Endothelial cell of umbilical vein (primary cell): ENCODE data around the gene RND1. TPM values are rescaled to one million over a fixed set of nuclear protein-coding genes. Genes with fewer than 3 reads are reported as not detected.
A peak's percentile ranks its signal among the peaks of the same experiment; 100 is the strongest.

Experiments
- BruUV-seq: library from RNA; stranded (reverse); fragments of 400-500 nt; replicated peaks from 2 replicates; lab custom pipeline; 2021; lab: Mats Ljungman, UMichigan
- CTCF ChIA-PET: fragments of 300-600, 350-600 bp; sonication (Branson Sonifier 250); formaldehyde crosslinking; loops from one replicate; lab custom pipeline; 2021; ENCODE audit warnings: antibody characterized with exemption, inconsistent platforms; lab: Charles Lee
- POLR2A ChIA-PET: fragments of 300-600, 350-600 bp; sonication (Branson Sonifier 250); formaldehyde crosslinking; loops from one replicate; lab custom pipeline; 2021; ENCODE audit warnings: antibody characterized with exemption, inconsistent platforms; lab: Charles Lee
- DNase-seq: peaks from one replicate; pipeline ENCODE4 v3.0.0-alpha.2; 2011; ENCODE audit warnings: low read depth, low spot score
- FAIRE-seq: peaks from 2 replicates; lab custom pipeline; 2011; peaks lifted over from hg19 to GRCh38; lab: Jason Lieb, UNC
- H2AFZ ChIP-seq: 2 replicates; pipeline ENCODE4 v1.6.0; 2012; ENCODE audit warnings: low read depth, low read length, control low read depth, inconsistent platforms
- H3K27ac ChIP-seq: 2 replicates; pipeline ENCODE4 v1.5.1; 2011; ENCODE audit warnings: low read depth, mild to moderate bottlenecking, control low read depth, low read length, moderate library complexity; ENCODE audit not compliant: insufficient read depth
- H3K27me3 ChIP-seq, 2 experiments: 2 replicates each; pipeline versions ENCODE4 v1.6.0 to v1.6.1; 2011; ENCODE audit warnings: low read length in 2 of 2, mixed read lengths in 1 of 2; ENCODE audit not compliant: control insufficient read depth in 2 of 2, insufficient read depth in 2 of 2
- H3K36me3 ChIP-seq, 2 experiments: 2 replicates in 1 of 2; 3 replicates in 1 of 2; pipeline ENCODE4 v1.5.1; 2011; ENCODE audit warnings: low read length in 2 of 2, mild to moderate bottlenecking in 1 of 2, moderate library complexity in 1 of 2; ENCODE audit not compliant: control insufficient read depth in 2 of 2, insufficient read depth in 2 of 2; ENCODE audit errors: extremely low read depth in 1 of 2
- H3K4me1 ChIP-seq: 3 replicates; pipeline ENCODE4 v1.5.1; 2011; ENCODE audit warnings: mild to moderate bottlenecking, low read length; ENCODE audit not compliant: control insufficient read depth, insufficient read depth; ENCODE audit errors: extremely low read depth
- H3K4me2 ChIP-seq: 2 replicates; pipeline ENCODE4 v1.6.1; 2011; ENCODE audit warnings: low read length, control low read depth, mixed read lengths; ENCODE audit not compliant: insufficient read depth
- H3K4me3 ChIP-seq, 3 experiments: fragments of 200-600 bp in 1 of 3; sonication (generic), shearing (Covaris generic) in 1 of 3; replicated peaks in 1 of 3; 2 replicates each; pipeline ENCODE4 v1.5.1; 2011 to 2016; ENCODE audit warnings: control low read depth in 3 of 3, low read length in 3 of 3, mild to moderate bottlenecking in 2 of 3, inconsistent platforms in 1 of 3, low read depth in 1 of 3, moderate library complexity in 1 of 3; ENCODE audit not compliant: insufficient read depth in 1 of 3
- H3K79me2 ChIP-seq: 2 replicates; pipeline ENCODE4 v1.6.0; 2012; ENCODE audit warnings: low read length, inconsistent platforms; ENCODE audit not compliant: control insufficient read depth, insufficient read depth
- H3K9ac ChIP-seq: replicated peaks from 2 replicates; pipeline ENCODE3; 2011; ENCODE audit warnings: low read length, control low read depth; ENCODE audit not compliant: insufficient read depth; ENCODE audit errors: extremely low read depth
- H3K9me1 ChIP-seq: replicated peaks from 3 replicates; pipeline ENCODE4 v1.6.0; 2011; ENCODE audit warnings: mild to moderate bottlenecking, low read length; ENCODE audit not compliant: control insufficient read depth, insufficient read depth; ENCODE audit errors: extremely low read depth
- H3K9me3 ChIP-seq: replicated peaks from 2 replicates; pipeline ENCODE4 v1.5.1; 2012; ENCODE audit warnings: low read length, inconsistent platforms; ENCODE audit not compliant: control insufficient read depth, insufficient read depth
- H4K20me1 ChIP-seq: replicated peaks from 2 replicates; pipeline ENCODE3; 2011; ENCODE audit warnings: mild to moderate bottlenecking, low read length; ENCODE audit not compliant: control insufficient read depth, insufficient read depth; ENCODE audit errors: extremely low read depth
- EZH2 ChIP-seq: IDR thresholded peaks from 2 replicates; pipeline ENCODE4 v1.6.1; 2012; ENCODE audit warnings: borderline replicate concordance, low read depth, mild to moderate bottlenecking, moderate library complexity, low read length, inconsistent platforms; ENCODE audit not compliant: severe bottlenecking
- GATA2 ChIP-seq: IDR thresholded peaks from 2 replicates; pipeline ENCODE4 v1.7.0; 2011; ENCODE audit warnings: low read depth, mild to moderate bottlenecking, moderate library complexity, mixed read lengths, low read length; ENCODE audit not compliant: insufficient read length, insufficient read depth
- JUN ChIP-seq: IDR thresholded peaks from 2 replicates; pipeline ENCODE4 v1.6.1; 2011; ENCODE audit warnings: borderline replicate concordance, low read depth; ENCODE audit not compliant: insufficient read length, insufficient read depth
- MYC ChIP-seq: IDR thresholded peaks from one replicate; pipeline ENCODE4 v1.6.1; 2011; ENCODE audit warnings: mild to moderate bottlenecking, low read depth, low read length
- POLR2AphosphoS5 ChIP-seq: IDR thresholded peaks from 2 replicates; pipeline ENCODE4 v1.6.1; 2012; ENCODE audit warnings: low read depth, mild to moderate bottlenecking, control low read depth, low read length, moderate library complexity; ENCODE audit not compliant: insufficient read depth
- dilution Hi-C: fragments of 300-500 bp; cut with MboI; formaldehyde crosslinking; loops from one replicate; pipeline ENCODE4 v1.15.0; 2019; ENCODE audit warnings: low sequenced_read_pairs; ENCODE audit not compliant: extremely low pct_ligation_motif_present
- intact Hi-C: fragments of 100-400 bp; cut with micrococcal nuclease; formaldehyde crosslinking; loops from one replicate; pipeline ENCODE4 v1.10.0; 2022
- polyA plus RNA-seq, 4 experiments: library from polyadenylated mRNA; depleted of rRNA in 3 of 4; stranded (reverse) in 3 of 4; unstranded in 1 of 4; fragments of >200 nt; gene quantifications; 2 replicates each; pipeline versions ENCODE4 v1.2.1 to v1.2.3, GENCODE V29; 2011 to 2012; ENCODE audit warnings: missing spikeins in 1 of 4
- total RNA-seq: library from RNA; stranded (reverse); gene quantifications from 2 replicates; pipeline ENCODE4 v1.2.3, GENCODE V29; 2021
- TF ChIP-seq, protein P1 (sequence below), 2 donors: IDR thresholded peaks; 1 replicate in 1 of 2; 2 replicates in 1 of 2; pipeline ENCODE4 v1.5.1; 2011; ENCODE audit warnings: low read length in 2 of 2, mild to moderate bottlenecking in 2 of 2, moderate library complexity in 2 of 2, control low read depth in 1 of 2, inconsistent platforms in 1 of 2, low read depth in 1 of 2; ENCODE audit not compliant: insufficient read depth in 1 of 2; ENCODE audit errors: extremely low read depth in 1 of 2

RND1 gene
- total and polyA plus RNA-seq, 2 donors (not counting 3 experiments of a cell fraction or from before 2014, with no cell fraction given): 4.0 to 9.9 TPM

- peaks cover 29% of the 10 kb centered on the region for H3K4me1 ChIP-seq
- peak overlapping the region; percentile 81 for H3K27ac ChIP-seq
- no peaks in the 10 kb centered on the region for H3K9me3 ChIP-seq
- no peaks in the 10 kb centered on the region for H3K9me1 ChIP-seq
- no peaks in the 10 kb centered on the region for H3K79me2 ChIP-seq
- H3K4me2 ChIP-seq: peak overlapping the region; percentile 13
- FAIRE-seq (peak; percentile 83), DNase-seq (peak; percentile 87)
- no peaks in the 10 kb centered on the region for H4K20me1 ChIP-seq
- POLR2A ChIA-PET: interaction anchor here (0.9 to 1.0 kb wide), 3 partner anchors 17 to 18 kb away, joined by 3 to 13 read pairs (median 5); partner anchors contain the start of gene RND1
- H2AFZ ChIP-seq: peak overlapping the region; percentile 68
- dilution Hi-C loops: no loop called here
- intact Hi-C loops: loop anchor here (2.0 kb wide), 2 partner anchors 19 to 31 kb away; partner anchors contain the start of genes DDX23 and RND1
- H3K4me3 ChIP-seq: no peak overlapping the region
- peak overlapping the region; percentile 56 for H3K9ac ChIP-seq
- CTCF ChIA-PET: interaction anchor here (0.9 to 6.2 kb wide), 6 partner anchors 11 to 113 kb away, joined by 3 to 80 read pairs (median 3); partner anchors contain the start of genes DDX23 and RND1
- TF ChIP-seq POLR2AphosphoS5 (peak; percentile 34), GATA2 (peak; percentile 33), MYC (no peak), JUN (no peak), EZH2 (no peak)
- TF ChIP-seq, protein P1, sequence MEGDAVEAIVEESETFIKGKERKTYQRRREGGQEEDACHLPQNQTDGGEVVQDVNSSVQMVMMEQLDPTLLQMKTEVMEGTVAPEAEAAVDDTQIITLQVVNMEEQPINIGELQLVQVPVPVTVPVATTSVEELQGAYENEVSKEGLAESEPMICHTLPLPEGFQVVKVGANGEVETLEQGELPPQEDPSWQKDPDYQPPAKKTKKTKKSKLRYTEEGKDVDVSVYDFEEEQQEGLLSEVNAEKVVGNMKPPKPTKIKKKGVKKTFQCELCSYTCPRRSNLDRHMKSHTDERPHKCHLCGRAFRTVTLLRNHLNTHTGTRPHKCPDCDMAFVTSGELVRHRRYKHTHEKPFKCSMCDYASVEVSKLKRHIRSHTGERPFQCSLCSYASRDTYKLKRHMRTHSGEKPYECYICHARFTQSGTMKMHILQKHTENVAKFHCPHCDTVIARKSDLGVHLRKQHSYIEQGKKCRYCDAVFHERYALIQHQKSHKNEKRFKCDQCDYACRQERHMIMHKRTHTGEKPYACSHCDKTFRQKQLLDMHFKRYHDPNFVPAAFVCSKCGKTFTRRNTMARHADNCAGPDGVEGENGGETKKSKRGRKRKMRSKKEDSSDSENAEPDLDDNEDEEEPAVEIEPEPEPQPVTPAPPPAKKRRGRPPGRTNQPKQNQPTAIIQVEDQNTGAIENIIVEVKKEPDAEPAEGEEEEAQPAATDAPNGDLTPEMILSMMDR (IDR thresholded peaks at IDR 0.05; ENCODE audit: extremely low read depth in 1 of 2, insufficient read depth in 1 of 2, low read depth in 1 of 2, low read length in 2 of 2): no peak
- no TSS peak for BruUV-seq
- H3K27me3 ChIP-seq: no peaks in the 10 kb centered on the region
- H3K36me3 ChIP-seq: no peaks in the 10 kb centered on the region
These were observed 17.9 kb upstream of the RND1 start for GRCh38 chr12:48883305-48884161.
